ENCODE data around the gene SUGCT. TPM values are rescaled to one million over a fixed set of nuclear protein-coding genes. Genes with fewer than 3 reads are reported as not detected.

SUGCT gene
- total and polyA plus RNA-seq, 2 of the 8 experiments (the other 6 are each of a cell fraction or from before 2014, with no cell fraction given), result 2.8 to 5.4 TPM

DNA sequence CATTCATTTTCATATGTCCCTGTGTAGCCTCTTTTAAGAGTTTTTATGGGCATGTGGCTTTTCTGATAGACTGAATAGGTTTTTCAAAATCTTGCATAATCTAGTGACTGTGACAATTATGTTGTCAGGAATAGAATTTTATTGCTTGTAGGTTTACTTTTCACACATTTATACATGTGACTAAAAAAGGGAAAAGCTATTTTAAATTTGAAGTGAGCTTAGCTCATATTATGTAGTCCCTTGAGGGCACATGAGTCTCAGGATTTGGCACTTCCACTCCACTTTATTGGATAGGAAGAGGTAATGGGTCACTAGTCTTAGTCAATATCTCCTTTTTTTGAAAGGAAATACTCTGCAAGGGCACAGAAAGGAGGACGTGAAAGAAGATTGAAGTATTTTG, 247.3 kb downstream of the SUGCT start:
- ChIA-PET POLR2A (ENCODE audit: partially characterized antibody) (no interaction called here), CTCF (ENCODE audit: partially characterized antibody) (interaction anchor here (0.8 to 1.2 kb wide), 2 partner anchors 51 to 125 kb away, joined by 3 read pairs; no protein-coding TSS in a partner anchor)
- no peak overlapping the region for H2BK15ac ChIP-seq (ENCODE audit: low read length)
- H3K4me3 ChIP-seq (ENCODE audit: extremely low read depth in 1 of 4, insufficient read depth in 2 of 4, low read depth in 3 of 4, low read length in 4 of 4), result no peak overlapping the region
- no peak for DNase-seq (ENCODE audit: low read depth in 1 of 2, low spot score in 2 of 2)
- no peak overlapping the region for H3K56ac ChIP-seq (replicated peaks; ENCODE audit: insufficient read length, low read depth, low read length)
- H4K5ac ChIP-seq (ENCODE audit: insufficient read length, low read depth, low read length), result no peak overlapping the region
- WGBS, 2 experiments (ENCODE audit: extremely low coverage in 1 of 2, insufficient coverage in 1 of 2, insufficient read length in 1 of 2, insufficient replicate concordance in 2 of 2, low coverage in 1 of 2, low lambda C conversion rate in 2 of 2, missing lambda C conversion rate in 1 of 2), result 85% methylated on average over 1 of the region's 1 CpG; no CpG with 5 or more reads in 1 of the 2 experiments
- no peaks in the 10 kb centered on the region for H4K20me1 ChIP-seq (replicated peaks in 1 of 2; ENCODE audit: control insufficient read depth in 1 of 2, insufficient read depth in 2 of 2, low read length in 2 of 2)
- no peak overlapping the region for H3K27ac ChIP-seq (ENCODE audit: low read depth, low read length)
- peaks cover 0 to 1% (median 0%) of the 10 kb centered on the region in 4 experiments; a peak in 1 of 7 replicates for H3K4me1 ChIP-seq (replicated peaks in 1 of 4; ENCODE audit: control insufficient read depth in 3 of 4, insufficient read depth in 4 of 4, low read length in 3 of 4)
- H3K4ac ChIP-seq (replicated peaks; ENCODE audit: insufficient read length, low read depth, low read length), result no peak overlapping the region
- H3K27me3 ChIP-seq (replicated peaks in 1 of 4; ENCODE audit: control insufficient read depth in 3 of 4, extremely low read depth in 1 of 4, insufficient read depth in 3 of 4, low read length in 3 of 4), result no peaks in the 10 kb centered on the region
- FAIRE-seq, result no peak
- H3K23me2 ChIP-seq (ENCODE audit: low read depth, low read length), result no peaks in the 10 kb centered on the region; the same call in 1 of the 2 replicates
- H2BK12ac ChIP-seq (ENCODE audit: low read depth, low read length), result no peak overlapping the region
- no peak overlapping the region for H2BK120ac ChIP-seq (replicated peaks; ENCODE audit: low read depth, low read length)
- H3K79me2 ChIP-seq (ENCODE audit: control insufficient read depth in 1 of 2, insufficient read depth in 2 of 2, low read length in 2 of 2), result no peaks in the 10 kb centered on the region
- no peak overlapping the region for H3K14ac ChIP-seq (ENCODE audit: insufficient read length)
- H3K4me2 ChIP-seq (ENCODE audit: insufficient read depth in 1 of 2, low read depth in 2 of 2, low read length in 2 of 2), result no peak overlapping the region
- H3K23ac ChIP-seq (ENCODE audit: insufficient read length), result no peak overlapping the region
- H2BK20ac ChIP-seq (ENCODE audit: low read length), result no peak overlapping the region
- no peak overlapping the region for H4K8ac ChIP-seq (ENCODE audit: extremely low read depth, insufficient read depth, low read length)
- no peak overlapping the region for H3K9ac ChIP-seq (replicated peaks in 1 of 4; ENCODE audit: extremely low read depth in 1 of 4, low read depth in 3 of 4, low read length in 3 of 4)
- no peak overlapping the region for H4K91ac ChIP-seq (replicated peaks; ENCODE audit: insufficient read length, low read length)
- no peak overlapping the region for H3K18ac ChIP-seq (ENCODE audit: extremely low read depth, low read length)
- H3K79me1 ChIP-seq (ENCODE audit: low read depth, low read length), result no peaks in the 10 kb centered on the region
- no peaks in the 10 kb centered on the region for H3K36me3 ChIP-seq (ENCODE audit: control insufficient read depth in 2 of 4, insufficient read depth in 4 of 4, low read length in 3 of 4)
- no peak overlapping the region for H2AK5ac ChIP-seq (ENCODE audit: low read depth, low read length)
- no peak overlapping the region for H2BK5ac ChIP-seq (ENCODE audit: low read depth, low read length)
- no peaks in the 10 kb centered on the region for H3K9me3 ChIP-seq (ENCODE audit: insufficient read depth in 2 of 2, low read depth in 1 of 2, low read length in 1 of 2)
- no peak overlapping the region for H2AFZ ChIP-seq (ENCODE audit: low read length)
- TF ChIP-seq, protein P1, sequence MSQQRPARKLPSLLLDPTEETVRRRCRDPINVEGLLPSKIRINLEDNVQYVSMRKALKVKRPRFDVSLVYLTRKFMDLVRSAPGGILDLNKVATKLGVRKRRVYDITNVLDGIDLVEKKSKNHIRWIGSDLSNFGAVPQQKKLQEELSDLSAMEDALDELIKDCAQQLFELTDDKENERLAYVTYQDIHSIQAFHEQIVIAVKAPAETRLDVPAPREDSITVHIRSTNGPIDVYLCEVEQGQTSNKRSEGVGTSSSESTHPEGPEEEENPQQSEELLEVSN (IDR thresholded peaks at IDR 0.05), result no peak
- TF ChIP-seq HDAC2 (IDR thresholded peaks at IDR 0.05; ENCODE audit: borderline replicate concordance in 1 of 2, low read depth in 2 of 2, low read length in 2 of 2) (no peak), EGR1 (IDR thresholded peaks at IDR 0.05; ENCODE audit: borderline replicate concordance, low read depth, low read length) (no peak), JUND (IDR thresholded peaks at IDR 0.05; ENCODE audit: low read length) (no peak), SRF (IDR thresholded peaks at IDR 0.05; ENCODE audit: low read depth, low read length) (no peak), GTF2F1 (IDR thresholded peaks at IDR 0.05; ENCODE audit: borderline replicate concordance, low read depth, low read length) (no peak), CBX8 (IDR thresholded peaks at IDR 0.05; ENCODE audit: borderline replicate concordance, low read depth, low read length) (no peak), JUN (IDR thresholded peaks at IDR 0.05; ENCODE audit: low read depth, low read length) (no peak), KDM5A (IDR thresholded peaks at IDR 0.05; ENCODE audit: low read length) (no peak), RXRA (IDR thresholded peaks at IDR 0.05; ENCODE audit: insufficient read depth, low read depth, low read length) (no peak), GABPA (IDR thresholded peaks at IDR 0.05; ENCODE audit: borderline replicate concordance, insufficient read depth, low read length) (no peak)
